Fibroblast of pulmonary artery (primary cell): ENCODE measurements around the gene GLI3.
A peak's percentile ranks its signal among the peaks of the same experiment; 100 is the strongest.

Experiments
- DNase-seq: peaks from one replicate; pipeline ENCODE4 v3.0.0-alpha.2; 2010; ENCODE audit warnings: low read depth
- H3K4me3 ChIP-seq: replicated peaks from 2 replicates; pipeline ENCODE4 v1.5.1; 2011; ENCODE audit warnings: low read depth, mild to moderate bottlenecking, control low read depth, low read length, moderate library complexity
- CTCF ChIP-seq: IDR thresholded peaks from 2 replicates; pipeline ENCODE4 v1.5.1; 2011; ENCODE audit warnings: mild to moderate bottlenecking, control low read depth, low read length, inconsistent platforms; ENCODE audit errors: missing control alignments

The GLI3 gene

DNA sequence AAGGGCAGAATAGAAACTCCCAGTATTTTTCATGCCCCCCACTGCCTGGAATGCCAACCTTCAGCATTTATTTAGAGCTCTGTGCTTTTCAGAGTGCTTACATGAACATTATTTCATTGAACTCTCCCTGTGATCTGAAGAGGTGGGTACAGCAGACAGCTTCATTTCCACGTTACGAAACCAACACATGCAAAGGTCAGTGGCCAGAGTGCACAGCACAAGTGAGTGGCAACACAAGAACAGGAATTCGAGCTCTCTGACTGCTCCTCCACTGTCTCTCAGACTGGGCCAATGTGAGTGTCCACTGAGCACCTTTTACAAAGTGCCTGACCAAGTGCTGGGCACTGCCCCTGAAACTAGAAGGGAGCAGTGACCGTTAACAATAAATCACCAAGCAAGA is 162.9 kb downstream of the GLI3 start:
- no peak for TF ChIP-seq CTCF
- DNase-seq: no peak
- H3K4me3 ChIP-seq: no peak overlapping the region

- DNase-seq: peak; percentile 66
- TF ChIP-seq CTCF: peak; percentile 33
- H3K4me3 ChIP-seq: no peak overlapping the region
Observed at GRCh38 chr7:42071372-42072261, 165.4 kb downstream of the GLI3 start.

GRCh38 chr7:42070068-42070467 is 166.9 kb downstream of the GLI3 start:
- TF ChIP-seq CTCF: no peak
- H3K4me3 ChIP-seq: no peak overlapping the region
- DNase-seq: peak; percentile 70

DNA sequence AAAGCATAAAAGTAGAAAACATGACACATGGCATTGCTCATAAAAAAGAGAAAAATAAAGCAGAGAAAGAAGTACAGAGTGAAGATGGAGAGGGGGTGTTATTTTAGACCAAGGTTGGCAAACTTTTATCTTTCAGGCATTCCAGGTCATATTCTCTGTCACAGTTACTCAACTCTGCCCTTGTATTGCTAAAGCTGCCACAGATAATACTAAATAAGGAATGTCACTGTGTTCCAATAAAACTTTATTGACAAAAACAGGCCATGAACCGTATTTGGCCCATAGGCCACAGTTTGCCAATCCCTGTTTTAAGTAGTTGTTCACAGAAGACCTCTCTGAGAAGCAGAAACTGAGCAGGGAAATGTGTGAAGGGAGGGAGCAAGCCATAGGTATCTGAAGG is 167.4 kb downstream of the GLI3 start:
- no peak overlapping the region for H3K4me3 ChIP-seq
- no peak for TF ChIP-seq CTCF
- DNase-seq: peak; percentile 23

- TF ChIP-seq CTCF: no peak
- H3K4me3 ChIP-seq: no peak overlapping the region
- DNase-seq: no peak
Observed at GRCh38 chr7:42068554-42069280, 168.3 kb downstream of the GLI3 start.

DNA sequence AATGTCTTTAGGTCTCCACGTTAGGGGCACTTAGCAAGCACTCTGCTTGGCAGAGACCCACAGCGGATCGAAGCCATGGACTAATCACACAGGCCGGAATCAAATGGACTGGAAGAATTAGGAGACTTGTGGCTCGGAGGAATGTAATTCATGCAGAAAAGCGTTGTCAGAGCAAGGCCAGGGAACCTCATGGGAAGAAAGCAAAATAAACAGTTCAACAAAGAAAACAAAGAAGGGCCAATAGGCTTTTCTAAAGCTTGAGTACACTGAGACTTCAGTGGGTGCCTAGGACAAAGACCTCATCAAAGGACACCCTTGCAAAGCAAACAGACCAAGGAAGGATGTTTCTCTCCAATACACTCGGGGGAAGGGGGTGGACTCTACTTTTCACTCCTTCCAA is 171.1 kb downstream of the GLI3 start:
- H3K4me3 ChIP-seq: no peak overlapping the region
- DNase-seq: no peak
- no peak for TF ChIP-seq CTCF
